Renal cortical epithelial cell (primary cell): ENCODE results near the gene RASGEF1B. TPM values are rescaled to one million over a fixed set of nuclear protein-coding genes. Genes with fewer than 3 reads are reported as not detected.

ENCODE experiments used
- DNase-seq: peaks from one replicate; pipeline ENCODE4 v3.0.0-alpha.2; 2011; ENCODE audit warnings: low read depth
- total RNA-seq: library from RNA; depleted of rRNA; stranded (reverse); fragments of >200 nt; gene quantifications from 2 replicates; pipeline ENCODE4 v1.2.3, GENCODE V29; 2014

The RASGEF1B gene
- 14.3 and 55.9 TPM in 2 replicates for total RNA-seq

- DNase-seq, result peak; percentile 86
These were observed at the start of gene RASGEF1B for GRCh38 chr4:81471588-81472280. Gene RASGEF1B, minus strand, starts transcription at chr4:81471907. Its CDS starts 12,399 bp downstream, at chr4:81459508.

DNA sequence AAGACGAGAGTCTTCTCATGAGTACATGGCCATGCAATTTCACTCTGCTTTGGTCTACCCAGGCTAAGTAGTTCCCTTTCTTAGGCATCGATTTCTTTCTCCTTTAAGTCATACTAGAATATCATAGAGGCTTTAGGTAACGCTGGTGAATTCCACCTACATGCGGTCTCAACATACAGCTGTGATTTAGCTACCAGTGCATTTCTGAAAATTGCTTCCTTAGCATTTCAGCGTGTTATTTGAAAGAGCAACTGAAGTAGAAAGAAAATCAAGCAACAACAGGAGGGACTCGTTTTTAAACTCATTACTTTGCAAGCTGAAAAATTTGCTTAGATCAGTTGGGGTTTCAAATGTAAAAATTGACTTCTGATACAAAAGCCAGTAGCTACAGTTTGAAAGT, 48.1 kb upstream of the RASGEF1B start:
- no peak for DNase-seq

GRCh38 chr4:81519427-81519773, 47.7 kb upstream of the RASGEF1B start:
- no peak for DNase-seq

GRCh38 chr4:81518762-81519426, 47.2 kb upstream of the RASGEF1B start:
- no peak for DNase-seq

GRCh38 chr4:81516241-81516640, 44.5 kb upstream of the RASGEF1B start:
- no peak for DNase-seq

DNA sequence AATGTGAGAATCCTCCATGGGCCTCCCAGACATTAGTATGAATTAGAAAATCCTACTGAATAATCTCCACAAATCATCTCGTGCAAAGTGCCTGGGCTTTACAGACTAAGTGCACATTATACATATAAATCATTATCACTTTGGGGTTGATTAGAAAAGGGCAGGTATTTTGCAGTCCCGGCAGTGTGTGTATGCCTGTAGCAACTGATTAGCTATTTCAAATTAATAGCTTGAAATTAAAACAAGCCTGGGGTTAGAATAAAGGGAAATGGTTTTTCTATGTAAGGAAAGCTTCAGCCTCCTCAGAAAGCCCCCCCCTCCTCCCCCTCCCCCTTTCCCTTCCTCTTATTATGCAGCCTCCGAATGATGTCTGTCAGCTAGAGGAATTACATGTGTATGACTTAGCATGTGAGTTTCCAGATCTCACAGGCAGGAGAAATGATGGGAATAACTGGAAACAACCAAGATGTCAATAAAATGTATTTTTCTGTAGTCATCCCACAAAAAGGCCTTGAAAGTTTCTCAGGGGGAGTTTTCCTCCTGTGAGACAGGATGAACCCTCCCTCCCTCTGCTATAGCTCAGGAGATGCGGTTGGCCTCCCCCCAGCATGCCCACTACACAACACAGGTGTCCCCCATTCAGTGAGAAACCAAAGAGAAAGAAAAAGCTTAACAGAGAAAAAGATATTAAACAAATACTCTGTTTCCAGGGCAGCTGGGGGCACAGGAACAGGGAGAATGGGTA, 41.2 kb upstream of the RASGEF1B start:
- no peak for DNase-seq

DNA sequence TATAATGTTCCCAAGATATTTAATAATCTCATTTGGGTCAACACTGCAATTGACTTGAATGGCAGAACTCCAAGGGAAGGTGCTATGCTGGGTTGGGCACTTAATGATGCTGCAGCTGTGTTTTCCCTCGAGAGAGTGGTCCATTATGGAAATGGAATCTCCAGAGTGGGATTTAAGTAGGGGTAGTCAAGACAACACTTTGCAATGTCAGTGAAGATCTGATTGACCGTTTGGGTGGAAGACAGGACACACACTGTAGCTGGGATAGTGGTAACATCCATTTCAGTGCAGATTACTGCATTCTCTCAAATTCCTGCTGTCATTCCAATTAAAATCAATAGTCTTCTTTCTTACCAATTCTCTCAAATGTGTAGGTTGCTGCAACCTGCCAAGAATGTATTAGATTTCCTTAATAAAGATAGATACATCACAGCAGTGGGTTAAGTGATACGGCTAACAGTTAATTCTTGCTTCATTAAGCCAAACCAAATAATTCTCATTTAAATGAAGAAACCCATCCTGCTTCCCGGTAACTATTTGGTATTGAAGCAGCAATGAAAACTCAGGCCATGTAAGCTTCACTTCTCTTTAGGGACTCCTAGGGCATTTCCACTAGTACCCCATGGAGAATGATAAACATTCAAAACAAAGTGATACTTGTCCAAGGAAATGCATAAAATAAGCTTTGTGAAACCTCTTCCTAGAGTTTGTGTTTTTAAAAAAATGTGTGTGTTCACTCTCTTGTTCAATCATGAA, 40.5 kb upstream of the RASGEF1B start:
- no peak for DNase-seq

GRCh38 chr4:81510643-81511178, 39.0 kb upstream of the RASGEF1B start:
- DNase-seq, result no peak

DNA sequence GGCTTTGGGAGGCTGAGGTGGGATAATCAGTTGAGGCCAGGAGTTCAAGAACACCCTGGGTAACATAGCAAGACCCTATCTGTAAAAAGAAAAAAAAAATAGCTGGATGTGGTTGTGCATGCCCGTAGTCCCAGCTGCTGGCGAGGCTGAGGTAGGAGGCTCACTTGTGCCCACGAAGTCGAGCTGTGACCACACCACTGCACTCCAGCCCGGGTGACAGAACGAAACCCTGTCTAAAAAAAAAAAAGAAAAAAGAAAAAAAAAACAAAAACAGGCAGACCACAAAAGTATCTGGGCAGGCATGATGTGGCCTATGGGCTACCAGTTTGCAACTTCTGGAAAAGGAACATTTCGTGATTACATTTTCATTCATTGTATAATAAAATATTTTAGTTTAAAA, 38.1 kb upstream of the RASGEF1B start:
- DNase-seq, result no peak

- DNase-seq, result peak; percentile 37
These were observed 37.5 kb upstream of the RASGEF1B start for GRCh38 chr4:81509191-81509590.

DNA sequence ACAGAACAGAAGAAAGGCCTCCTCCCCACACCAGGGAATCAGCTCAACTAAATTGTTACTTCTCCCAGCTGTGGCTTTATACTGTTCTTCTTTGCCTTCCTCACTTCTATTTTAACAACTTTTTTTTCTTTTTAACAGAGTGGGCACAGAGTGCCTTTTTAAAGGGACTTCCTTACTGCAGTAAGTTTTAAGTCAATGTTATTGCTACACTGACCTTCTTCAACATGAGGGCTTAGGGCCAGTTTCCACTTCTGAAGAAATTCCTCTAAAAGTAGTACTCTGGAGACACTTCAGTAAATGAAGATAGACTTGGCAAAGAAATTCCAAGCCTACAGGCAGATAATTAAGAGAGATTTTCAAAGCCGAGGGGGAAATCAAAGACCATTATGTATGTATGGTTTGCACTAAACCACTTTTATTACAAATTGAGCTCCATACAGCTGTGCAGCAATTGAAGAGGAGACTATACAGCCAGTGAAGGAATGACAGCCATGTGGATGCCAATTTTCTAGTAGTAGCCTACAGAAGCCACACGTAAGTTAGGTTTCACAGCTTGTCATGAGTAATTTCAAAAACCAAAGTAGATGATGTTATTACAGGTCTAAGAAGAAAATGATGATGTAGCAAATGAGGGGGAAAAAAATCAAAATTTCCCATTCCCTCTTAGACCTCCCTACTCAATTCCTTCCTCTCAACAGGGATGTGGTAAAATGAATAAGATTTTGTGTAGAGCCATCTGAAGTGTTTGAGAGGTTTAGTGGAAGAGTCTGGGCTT, 36.9 kb upstream of the RASGEF1B start:
- no peak for DNase-seq

DNA sequence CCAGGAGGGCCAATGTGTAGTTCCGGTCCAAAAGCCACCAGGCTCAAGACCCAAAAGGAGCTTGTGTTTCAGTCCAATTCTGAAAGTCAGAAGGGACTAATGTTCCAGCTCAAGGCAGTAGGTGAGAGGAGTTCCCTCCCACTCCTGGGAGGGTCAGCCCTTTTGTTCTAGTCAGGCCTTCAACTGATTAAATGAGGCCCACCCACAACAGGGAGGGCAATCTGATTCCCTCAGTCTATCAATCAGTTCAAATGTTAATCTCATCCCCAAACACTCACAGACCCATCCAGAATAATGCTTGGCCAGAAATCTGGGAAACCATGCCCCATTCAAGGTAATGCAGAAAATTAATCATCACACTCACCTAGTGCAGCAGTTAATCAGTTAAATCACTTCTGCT, 35.8 kb upstream of the RASGEF1B start:
- DNase-seq, result no peak

DNA sequence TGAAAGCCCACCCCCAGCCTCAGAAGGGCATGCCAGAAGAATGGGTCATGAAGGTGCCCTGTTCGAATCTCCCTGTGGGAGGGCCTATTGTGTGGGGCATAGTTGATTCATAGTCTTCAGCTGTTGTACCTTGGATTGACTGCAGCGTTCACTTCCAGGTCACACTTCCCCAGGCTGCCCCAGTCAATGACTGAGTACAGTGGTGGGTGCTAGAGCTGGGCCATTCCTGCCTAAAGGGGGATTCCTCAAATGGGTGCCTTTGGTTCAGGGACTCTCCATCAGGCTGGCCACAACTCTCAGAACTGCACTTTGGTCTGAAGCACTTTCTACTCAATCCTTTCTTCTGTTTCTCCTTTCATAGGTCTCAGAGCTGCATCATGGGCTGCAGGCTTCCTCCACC, 35.0 kb upstream of the RASGEF1B start:
- no peak for DNase-seq

DNA sequence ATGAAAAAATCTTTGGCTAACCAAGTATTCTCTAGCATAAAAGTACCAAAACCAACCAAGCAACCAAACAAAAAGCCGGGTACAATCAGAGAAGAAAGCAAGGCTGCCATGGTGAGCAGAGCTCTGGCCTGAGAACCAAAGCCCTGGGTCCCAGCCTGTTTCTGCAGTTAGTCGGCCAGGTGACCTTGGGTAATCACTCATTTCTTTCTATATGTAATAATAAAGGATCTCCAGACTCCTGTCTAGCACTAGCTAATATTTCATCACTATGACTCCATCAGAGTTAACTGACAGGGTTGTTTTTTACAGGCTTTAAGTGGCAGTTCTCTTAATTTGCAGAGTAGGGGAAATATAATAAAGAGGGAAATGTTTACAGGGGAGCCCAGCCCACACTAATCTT, 34.0 kb upstream of the RASGEF1B start:
- DNase-seq, result no peak

DNA sequence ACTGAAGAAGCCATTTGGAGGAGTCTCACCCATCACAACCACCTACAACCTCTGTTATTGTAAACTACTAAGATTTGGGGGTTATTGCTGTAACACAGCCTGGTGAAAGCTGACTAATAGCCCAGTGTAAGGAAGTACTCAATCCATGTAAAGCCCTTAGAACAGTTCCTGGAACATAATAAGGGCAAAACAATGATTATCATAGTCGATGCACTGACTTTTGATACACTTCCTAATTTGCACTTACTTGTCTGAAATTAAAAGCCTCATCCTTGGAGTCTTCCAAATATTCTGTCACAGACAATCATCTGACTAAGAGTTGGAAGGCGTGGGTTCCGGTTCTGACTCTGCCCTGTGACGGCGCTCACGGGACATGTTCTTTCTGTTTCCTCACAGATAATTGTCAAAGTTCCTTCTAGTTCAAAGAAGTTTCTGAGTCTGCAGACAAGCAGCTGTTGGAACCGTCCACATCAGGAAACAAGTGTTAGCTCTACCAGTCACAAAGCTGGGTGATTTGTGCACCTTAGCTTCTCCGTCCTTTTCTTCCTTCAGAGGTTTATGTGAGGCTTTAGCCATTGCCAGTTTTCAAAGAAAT, 33.4 kb upstream of the RASGEF1B start:
- no peak for DNase-seq

- DNase-seq, result no peak
These were observed 32.7 kb upstream of the RASGEF1B start for GRCh38 chr4:81504112-81505003.

DNA sequence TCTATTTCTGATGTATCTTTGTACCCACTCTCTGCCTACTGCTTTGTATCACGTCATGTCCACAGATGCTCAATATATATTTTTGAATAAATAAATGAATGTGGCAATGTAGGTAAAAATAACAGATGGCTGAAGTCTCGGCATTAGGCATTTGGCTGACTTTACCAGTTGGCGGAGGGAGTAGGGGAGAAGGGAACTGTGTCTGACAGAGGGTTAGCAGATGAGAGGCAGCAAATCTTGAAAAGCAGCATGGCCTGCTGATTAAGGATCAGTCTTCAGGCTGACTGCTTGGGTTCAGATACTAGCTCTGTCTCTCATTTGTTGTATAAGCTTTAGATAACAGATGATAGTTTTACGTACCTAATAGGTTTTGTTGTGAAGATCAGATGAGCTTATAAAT, 31.9 kb upstream of the RASGEF1B start:
- no peak for DNase-seq

DNA sequence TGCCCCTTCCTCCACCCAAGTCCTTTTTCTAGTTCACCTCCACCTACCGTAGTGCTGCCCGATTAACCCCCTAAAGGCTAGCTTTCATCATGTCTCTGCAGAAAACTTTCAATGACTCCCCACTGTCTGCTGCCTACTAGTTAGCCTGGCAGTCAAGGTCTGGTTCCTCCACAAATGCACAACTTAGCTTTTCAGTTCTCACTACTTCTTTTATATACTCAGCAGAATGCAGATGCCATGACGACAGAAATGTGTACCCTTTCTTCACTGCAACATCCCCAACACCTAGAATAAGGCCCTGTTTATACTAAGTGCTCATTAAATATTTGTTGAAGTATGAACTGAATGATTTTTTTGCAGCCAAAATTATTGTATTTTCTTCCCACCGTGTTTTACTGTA, 30.9 kb upstream of the RASGEF1B start:
- DNase-seq, result no peak

- DNase-seq, result peak; percentile 52
These were observed 28.1 kb upstream of the RASGEF1B start for GRCh38 chr4:81499840-81500239.
